Subcutaneous preadipocyte (primary cell): ENCODE data around the gene RDH14. TPM values are rescaled to one million over a fixed set of nuclear protein-coding genes. Genes with fewer than 3 reads are reported as not detected.

ENCODE experiments used
- small RNA-seq: library from RNA; depleted of rRNA; stranded (forward); fragments of <200 nt; gene quantifications from one replicate; pipeline ENCODE3, GENCODE V24; 2012
- total RNA-seq: library from RNA; depleted of rRNA; stranded (reverse); fragments of >200 nt; gene quantifications from 2 replicates; pipeline ENCODE4 v1.2.3, GENCODE V29; 2012

The RDH14 gene, protein sequence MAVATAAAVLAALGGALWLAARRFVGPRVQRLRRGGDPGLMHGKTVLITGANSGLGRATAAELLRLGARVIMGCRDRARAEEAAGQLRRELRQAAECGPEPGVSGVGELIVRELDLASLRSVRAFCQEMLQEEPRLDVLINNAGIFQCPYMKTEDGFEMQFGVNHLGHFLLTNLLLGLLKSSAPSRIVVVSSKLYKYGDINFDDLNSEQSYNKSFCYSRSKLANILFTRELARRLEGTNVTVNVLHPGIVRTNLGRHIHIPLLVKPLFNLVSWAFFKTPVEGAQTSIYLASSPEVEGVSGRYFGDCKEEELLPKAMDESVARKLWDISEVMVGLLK
- 21.3 and 21.9 TPM in 2 replicates for total RNA-seq

DNA sequence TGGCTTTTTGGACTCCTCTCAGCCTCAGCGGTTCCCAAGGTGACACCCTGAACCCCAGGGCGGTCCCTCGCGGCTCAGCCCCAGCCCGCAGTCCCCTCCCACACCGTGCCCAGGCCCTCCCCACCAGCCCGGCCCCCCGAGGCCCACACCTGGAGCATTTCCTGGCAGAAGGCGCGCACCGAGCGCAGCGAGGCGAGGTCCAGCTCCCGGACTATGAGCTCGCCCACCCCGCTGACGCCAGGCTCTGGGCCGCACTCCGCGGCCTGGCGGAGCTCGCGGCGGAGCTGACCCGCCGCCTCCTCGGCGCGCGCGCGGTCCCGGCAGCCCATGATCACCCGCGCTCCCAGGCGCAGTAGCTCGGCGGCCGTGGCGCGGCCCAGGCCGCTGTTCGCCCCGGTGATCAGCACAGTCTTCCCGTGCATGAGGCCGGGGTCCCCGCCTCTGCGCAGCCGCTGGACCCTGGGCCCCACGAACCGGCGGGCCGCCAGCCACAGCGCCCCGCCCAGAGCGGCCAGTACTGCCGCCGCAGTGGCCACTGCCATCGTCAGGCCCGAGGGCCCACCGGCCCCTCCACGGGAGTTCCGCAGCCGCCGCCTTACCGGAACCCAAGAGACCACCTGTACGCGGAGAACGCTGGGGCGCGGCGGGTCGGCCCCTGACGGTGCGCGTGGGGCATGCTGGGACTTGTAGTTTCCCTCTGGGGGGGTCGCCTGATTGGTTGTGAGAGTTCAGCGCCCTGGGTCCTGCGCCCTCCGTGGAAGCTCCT, at the start of gene RDH14:
TSS of gene RDH14 (minus strand) at position 623 of the 766 bp plus-strand sequence. CDS start at position 542, 81 bp downstream.

GRCh38 chr2:18589354-18589753, 28.9 kb upstream of the RDH14 start, which contains the start of gene NT5C1B:
NT5C1B (minus strand) TSS chr2:18589569; CDS start chr2:18589468, 101 bp downstream.

Small RNAs within 50 kb of the gene (small RNA-seq; reads per million reads assigned to genes)
- gene RNU6-1215P: not detected

Other genes with a start within 250 kb of the RDH14 start
- gene NT5C1B, start 28.9 kb upstream of the RDH14 start, total RNA-seq: not detected in 2 replicates